NT2/D1 (cell line): ENCODE measurements around the gene ZBTB49.
"Not testable (repeated sequence)": the region's sequence is repeated elsewhere in the genome, so short reads cannot be mapped to it uniquely, and the experiment has no call there.

Source experiments
- DNase-seq: peaks from one replicate; pipeline ENCODE4 v3.0.0-alpha.2; 2011; ENCODE audit warnings: low read depth, low spot score
- H3K27me3 ChIP-seq: 2 replicates; pipeline ENCODE4 v1.6.0; 2011; ENCODE audit warnings: mild to moderate bottlenecking; ENCODE audit not compliant: insufficient read length, insufficient read depth
- H3K36me3 ChIP-seq: 2 replicates; pipeline ENCODE4 v1.6.1; 2011; ENCODE audit warnings: mild to moderate bottlenecking, low read length, mixed read lengths; ENCODE audit not compliant: insufficient read depth, insufficient read length
- H3K4me1 ChIP-seq: 2 replicates; pipeline ENCODE4 v1.5.1; 2011; ENCODE audit not compliant: insufficient read depth, insufficient read length
- H3K4me3 ChIP-seq: 2 replicates; pipeline ENCODE4 v1.5.1; 2011; ENCODE audit warnings: low read depth; ENCODE audit not compliant: insufficient read length
- H3K9ac ChIP-seq: 2 replicates; pipeline ENCODE4 v1.6.0; 2011; ENCODE audit warnings: low read depth; ENCODE audit not compliant: insufficient read length
- H3K9me3 ChIP-seq: 2 replicates; pipeline ENCODE4 v1.5.1; 2011; ENCODE audit warnings: mild to moderate bottlenecking, low read length; ENCODE audit not compliant: insufficient read depth
- SUZ12 ChIP-seq: IDR thresholded peaks from 2 replicates; pipeline ENCODE4 v1.6.1; 2011; ENCODE audit not compliant: insufficient read length, insufficient read depth; ENCODE audit errors: extremely low read depth
- YY1 ChIP-seq: IDR thresholded peaks from 2 replicates; pipeline ENCODE4 v1.6.1; 2011; ENCODE audit not compliant: insufficient read length, insufficient read depth
- ZNF274 ChIP-seq: IDR thresholded peaks from 2 replicates; pipeline ENCODE4 v1.6.1; 2011; ENCODE audit warnings: mild to moderate bottlenecking, low read depth, low read length

The ZBTB49 gene, protein sequence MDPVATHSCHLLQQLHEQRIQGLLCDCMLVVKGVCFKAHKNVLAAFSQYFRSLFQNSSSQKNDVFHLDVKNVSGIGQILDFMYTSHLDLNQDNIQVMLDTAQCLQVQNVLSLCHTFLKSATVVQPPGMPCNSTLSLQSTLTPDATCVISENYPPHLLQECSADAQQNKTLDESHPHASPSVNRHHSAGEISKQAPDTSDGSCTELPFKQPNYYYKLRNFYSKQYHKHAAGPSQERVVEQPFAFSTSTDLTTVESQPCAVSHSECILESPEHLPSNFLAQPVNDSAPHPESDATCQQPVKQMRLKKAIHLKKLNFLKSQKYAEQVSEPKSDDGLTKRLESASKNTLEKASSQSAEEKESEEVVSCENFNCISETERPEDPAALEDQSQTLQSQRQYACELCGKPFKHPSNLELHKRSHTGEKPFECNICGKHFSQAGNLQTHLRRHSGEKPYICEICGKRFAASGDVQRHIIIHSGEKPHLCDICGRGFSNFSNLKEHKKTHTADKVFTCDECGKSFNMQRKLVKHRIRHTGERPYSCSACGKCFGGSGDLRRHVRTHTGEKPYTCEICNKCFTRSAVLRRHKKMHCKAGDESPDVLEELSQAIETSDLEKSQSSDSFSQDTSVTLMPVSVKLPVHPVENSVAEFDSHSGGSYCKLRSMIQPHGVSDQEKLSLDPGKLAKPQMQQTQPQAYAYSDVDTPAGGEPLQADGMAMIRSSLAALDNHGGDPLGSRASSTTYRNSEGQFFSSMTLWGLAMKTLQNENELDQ

DNA sequence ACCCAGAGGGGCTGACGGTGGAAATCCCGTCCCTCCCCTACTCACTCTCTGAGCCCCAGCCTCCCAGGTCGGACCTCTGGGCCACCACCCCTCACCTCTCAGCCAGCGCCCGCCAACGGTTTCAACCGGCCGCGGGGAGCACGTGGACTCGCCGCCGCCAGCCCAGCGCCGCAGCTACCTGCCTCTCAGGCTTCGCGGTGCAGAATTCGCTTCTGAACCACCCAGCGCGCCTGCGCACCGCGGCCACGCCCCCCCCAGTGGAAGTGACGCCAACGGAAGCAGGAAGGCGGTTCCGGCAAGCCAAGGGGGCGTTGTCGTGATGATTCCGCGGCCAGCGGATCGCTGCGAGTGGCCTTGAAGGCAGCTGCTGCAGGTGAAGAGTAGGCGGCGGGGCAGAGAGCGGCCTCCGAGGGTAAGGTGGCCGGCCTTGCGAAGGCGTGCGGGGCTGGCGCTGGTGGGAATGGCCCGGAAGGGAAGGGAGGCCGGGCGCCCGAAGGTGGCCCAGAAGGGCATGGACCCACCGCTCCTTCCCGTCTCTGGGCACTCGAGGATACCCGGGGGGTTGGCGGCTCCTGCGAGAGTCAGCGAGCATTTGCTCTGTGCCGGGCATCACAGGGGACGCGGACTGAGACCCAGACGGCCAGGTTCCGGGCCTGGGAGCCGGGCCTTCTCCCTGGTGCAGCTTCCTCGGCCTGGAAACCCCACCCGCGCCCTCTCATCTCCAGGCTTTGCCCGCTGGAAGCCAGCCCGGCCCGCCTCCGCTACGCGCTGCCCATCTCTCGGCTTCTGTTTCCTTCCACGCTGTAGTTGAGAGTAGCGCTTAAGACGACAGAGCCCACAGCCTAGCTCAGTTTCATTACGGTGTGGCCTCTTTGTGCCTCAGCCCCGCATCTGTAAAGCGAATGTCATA, at the start of gene ZBTB49, which contains the start of gene LYAR:
TSS of gene ZBTB49 (plus strand) at position 311 of the 910 bp plus-strand sequence. CDS start 9,695 bp downstream, outside the sequence.
TSS of gene LYAR (minus strand) at position 214 of the 910 bp plus-strand sequence. CDS start 6,412 bp downstream, outside the sequence.
- TF ChIP-seq YY1 (no peak), ZNF274 (no peak), SUZ12 (no peak)
- peaks cover 8% of the 10 kb centered on the region for H3K4me1 ChIP-seq
- peak; percentile 82 for DNase-seq

DNA sequence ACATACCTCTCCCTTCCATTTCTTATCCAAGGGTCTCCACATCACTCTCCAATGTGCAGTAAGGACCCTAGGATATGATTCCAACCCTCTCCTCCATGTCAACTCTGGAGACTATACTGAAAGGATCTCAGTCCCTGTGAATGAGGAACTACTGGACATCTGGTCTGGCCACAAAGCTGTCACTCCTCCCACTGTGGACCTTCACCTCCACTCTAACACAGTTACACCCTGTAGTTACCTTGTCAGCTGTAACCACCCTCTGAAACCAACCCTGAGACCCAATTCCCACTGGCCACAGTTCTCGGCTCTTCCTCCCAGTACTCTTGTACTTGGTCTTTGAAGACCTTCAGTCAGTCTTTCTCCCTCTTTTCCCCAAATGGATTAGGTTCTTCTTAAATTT, 44.9 kb upstream of the ZBTB49 start:
- peaks cover 50% of the 10 kb centered on the region for H3K36me3 ChIP-seq
- H3K9ac ChIP-seq: no peak overlapping the region
- no peak overlapping the region for H3K4me3 ChIP-seq
- TF ChIP-seq SUZ12: no peak
- TF ChIP-seq ZNF274: no peak
- no peak for TF ChIP-seq YY1
- H3K27me3 ChIP-seq: no peaks in the 10 kb centered on the region
- H3K4me1 ChIP-seq: no peaks in the 10 kb centered on the region
- no peaks in the 10 kb centered on the region for H3K9me3 ChIP-seq
- DNase-seq: no peak

More for the DNA sequence above, at the start of gene ZBTB49, which contains the start of gene LYAR:
- Histone ChIP-seq H3K4me3 (peak within 1 kb of the TSS; percentile 96), H3K36me3 (peaks cover 33% of the 10 kb centered on the region), H3K9me3 (no peaks in the 10 kb centered on the region), H3K9ac (peak within 1 kb of the TSS; percentile 96), H3K27me3 (peaks cover 7% of the 10 kb centered on the region)

DNA sequence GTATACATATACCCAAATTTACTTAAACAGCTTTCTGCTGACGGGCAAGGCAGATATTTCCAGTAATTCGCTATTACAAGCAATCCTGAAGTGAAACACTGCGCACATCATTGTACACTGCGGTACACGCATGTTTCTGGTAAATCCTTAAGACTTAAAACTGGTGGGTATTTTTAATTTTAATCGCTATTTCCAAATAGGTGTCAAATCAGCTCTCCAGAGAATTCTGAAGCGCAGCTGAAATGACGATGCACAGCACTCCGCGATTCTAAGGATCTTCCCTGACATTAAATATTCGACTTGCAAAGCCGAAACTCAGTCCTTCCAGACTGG, 42.4 kb upstream of the ZBTB49 start:
- DNase-seq: no peak

DNA sequence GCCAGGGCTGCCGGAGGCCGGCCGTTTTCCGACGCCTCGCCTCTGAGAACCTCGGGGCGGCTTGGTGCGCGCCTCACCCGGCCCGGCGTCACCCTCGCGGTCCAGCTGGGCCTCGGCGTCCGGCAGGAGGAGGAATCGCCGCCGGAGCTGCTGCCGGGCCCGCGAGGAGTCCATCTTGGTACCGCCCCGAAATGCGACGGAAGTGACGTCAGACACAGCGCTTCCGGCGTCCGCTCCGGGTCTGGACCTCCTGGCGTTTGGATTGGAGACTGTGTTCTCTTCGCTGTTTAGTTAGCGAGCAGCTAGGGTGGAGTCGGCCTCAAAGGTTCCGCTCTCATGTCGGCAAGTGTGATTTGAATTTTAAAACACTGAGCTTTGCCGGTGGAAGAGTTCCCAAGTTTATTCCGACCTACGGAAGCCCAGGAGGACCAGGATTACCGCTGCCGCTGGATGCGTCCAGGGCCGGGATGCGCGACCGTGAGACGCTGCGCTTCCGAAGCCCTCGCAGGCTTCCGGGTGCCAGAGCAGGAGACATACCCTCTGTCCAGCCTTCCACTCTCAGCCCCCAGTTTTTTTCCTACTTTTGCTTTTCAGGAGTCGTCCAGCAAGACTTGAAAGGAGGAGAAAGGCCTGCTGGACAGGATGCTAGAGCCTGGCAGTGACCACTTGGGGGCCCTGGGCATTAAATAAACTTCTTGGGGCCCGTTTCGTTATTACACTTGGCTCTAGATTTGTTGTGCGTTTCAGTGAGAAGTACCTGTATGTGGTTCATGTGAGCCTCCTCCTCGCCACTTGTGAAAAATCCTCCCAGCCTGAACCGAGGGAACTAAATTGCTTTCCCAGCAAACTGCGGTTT, 41.8 kb upstream of the ZBTB49 start, which contains the start of gene TMEM128:
TSS of gene TMEM128 (minus strand) at position 195 of the 856 bp plus-strand sequence. CDS start at position 174, 21 bp downstream.
- peak within 1 kb of the TSS; percentile 92 for H3K4me3 ChIP-seq
- H3K9ac ChIP-seq: peak within 1 kb of the TSS; percentile 96
- no peaks in the 10 kb centered on the region for H3K4me1 ChIP-seq
- TF ChIP-seq YY1 (peak; percentile 72), ZNF274 (no peak), SUZ12 (no peak)
- H3K27me3 ChIP-seq: no peaks in the 10 kb centered on the region
- peaks cover 27% of the 10 kb centered on the region for H3K36me3 ChIP-seq
- DNase-seq: peak; percentile 91
- H3K9me3 ChIP-seq: no peaks in the 10 kb centered on the region

More for the DNA sequence above, 42.4 kb upstream of the ZBTB49 start:
- H3K36me3 ChIP-seq: peaks cover 29% of the 10 kb centered on the region
- H3K27me3 ChIP-seq: no peaks in the 10 kb centered on the region
- H3K4me1 ChIP-seq: no peaks in the 10 kb centered on the region
- TF ChIP-seq ZNF274 (no peak), YY1 (no peak), SUZ12 (no peak)
- H3K4me3 ChIP-seq: peak overlapping the region; percentile 92
- peak overlapping the region; percentile 96 for H3K9ac ChIP-seq
- no peaks in the 10 kb centered on the region for H3K9me3 ChIP-seq

DNA sequence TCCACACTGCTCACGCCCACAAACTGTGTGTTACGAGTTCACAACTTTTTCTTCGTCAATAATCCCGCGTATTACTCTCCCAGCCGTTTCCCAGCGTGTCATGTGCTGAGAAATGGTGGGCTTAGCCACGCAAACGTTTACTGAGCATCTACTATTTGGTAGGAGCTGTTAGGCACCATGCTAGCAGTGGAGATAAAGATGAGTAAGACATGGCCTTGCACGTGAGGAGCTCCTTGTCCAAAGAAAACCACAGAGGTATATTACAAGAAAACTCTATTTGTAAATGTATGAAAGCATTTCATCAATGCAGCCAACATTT, 41.2 kb upstream of the ZBTB49 start:
- TF ChIP-seq YY1 (no peak), ZNF274 (no peak), SUZ12 (no peak)
- no peak for DNase-seq

DNA sequence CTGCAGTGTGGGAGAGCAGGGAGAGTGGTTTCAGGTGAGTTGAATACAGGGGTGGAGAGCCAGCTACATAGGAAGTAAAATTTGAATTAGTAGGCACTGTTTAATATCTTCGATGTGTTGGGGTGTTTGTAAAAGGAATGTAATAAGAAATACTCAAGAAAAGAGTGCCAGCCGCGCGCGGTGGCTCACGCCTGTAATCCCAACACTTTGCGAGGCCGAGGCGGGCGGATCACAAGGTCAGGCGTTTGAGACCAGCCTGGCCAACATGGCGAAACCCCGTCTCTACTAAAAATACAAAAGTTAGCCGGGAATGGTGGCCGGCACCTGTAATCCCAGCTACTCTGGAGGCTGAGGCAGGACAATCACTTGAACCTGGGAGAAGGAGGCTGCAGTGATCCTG, 40.7 kb upstream of the ZBTB49 start:
- H3K9ac ChIP-seq: peak overlapping the region; percentile 96
- DNase-seq: not testable (repeated sequence)

More for the DNA sequence above, 41.2 kb upstream of the ZBTB49 start:
- peak overlapping the region; percentile 96 for H3K9ac ChIP-seq
- no peaks in the 10 kb centered on the region for H3K27me3 ChIP-seq
- peak overlapping the region; percentile 92 for H3K4me3 ChIP-seq
- H3K9me3 ChIP-seq: no peaks in the 10 kb centered on the region
- H3K36me3 ChIP-seq: peaks cover 22% of the 10 kb centered on the region
- no peaks in the 10 kb centered on the region for H3K4me1 ChIP-seq

More for the DNA sequence above, 40.7 kb upstream of the ZBTB49 start:
- H3K9me3 ChIP-seq, H3K4me3 ChIP-seq, H3K4me1 ChIP-seq, H3K27me3 ChIP-seq: not testable (repeated sequence)
- peaks cover 17% of the 10 kb centered on the region for H3K36me3 ChIP-seq
